Common myeloid progenitor, CD34-positive (primary cell): ENCODE results near the gene ZBTB7C.
"Not testable (repeated sequence)": the region's sequence is repeated elsewhere in the genome, so short reads cannot be mapped to it uniquely, and the experiment has no call there.

Source experiments
- CTCF ChIA-PET: fragments of 350-600 bp; sonication (Branson Sonifier 250); formaldehyde crosslinking; loops from one replicate; lab custom pipeline; 2021; ENCODE audit warnings: antibody characterized with exemption; lab: Charles Lee
- POLR2A ChIA-PET: fragments of 350-600 bp; sonication (Branson Sonifier 250); formaldehyde crosslinking; loops from one replicate; lab custom pipeline; 2021; ENCODE audit warnings: antibody characterized with exemption; lab: Charles Lee
- DNase-seq, 3 donors: peaks; one replicate each; pipeline versions ENCODE4 v3.0.0 to v3.0.0-alpha.2; 2013
- H3K27ac ChIP-seq, 2 experiments: 1 replicate in 1 of 2; 2 replicates in 1 of 2; pipeline ENCODE4 v1.7.0; 2013; ENCODE audit warnings: inconsistent platforms in 2 of 2, low read length in 2 of 2, mild to moderate bottlenecking in 2 of 2, low read depth in 1 of 2, moderate library complexity in 1 of 2; ENCODE audit not compliant: severe bottlenecking in 2 of 2, insufficient read depth in 1 of 2, poor library complexity in 1 of 2
- H3K27me3 ChIP-seq, 5 experiments: replicated peaks in 2 of 5; 1 replicate in 3 of 5; 2 replicates in 2 of 5; pipeline versions ENCODE4 v1.6.1 to v1.7.0; 2013; ENCODE audit warnings: low read length in 4 of 5, mild to moderate bottlenecking in 2 of 5, moderate library complexity in 2 of 5, inconsistent platforms in 1 of 5; ENCODE audit not compliant: insufficient read depth in 5 of 5, control insufficient read depth in 4 of 5
- H3K36me3 ChIP-seq, 4 experiments: 1 replicate in 2 of 4; 2 replicates in 2 of 4; pipeline versions ENCODE4 v1.6.1 to v1.7.0; 2013; ENCODE audit warnings: low read length in 3 of 4, control low read depth in 1 of 4, mild to moderate bottlenecking in 1 of 4; ENCODE audit not compliant: control insufficient read depth in 4 of 4, insufficient read depth in 4 of 4
- H3K4me1 ChIP-seq, 4 experiments: 1 replicate in 3 of 4; 2 replicates in 1 of 4; pipeline versions ENCODE4 v1.6.1 to v1.7.1; 2013; ENCODE audit warnings: low read length in 3 of 4, mild to moderate bottlenecking in 3 of 4, control low read depth in 1 of 4, inconsistent platforms in 1 of 4, moderate library complexity in 1 of 4; ENCODE audit not compliant: control insufficient read depth in 4 of 4, insufficient read depth in 4 of 4; ENCODE audit errors: control extremely low read depth in 1 of 4
- H3K4me3 ChIP-seq, 7 experiments: 1 replicate in 4 of 7; 2 replicates in 3 of 7; pipeline versions ENCODE4 v1.5.1 to v1.7.0; 2013; ENCODE audit warnings: mild to moderate bottlenecking in 7 of 7, low read length in 6 of 7, moderate library complexity in 6 of 7, inconsistent platforms in 2 of 7, low read depth in 2 of 7, control low read depth in 1 of 7; ENCODE audit not compliant: insufficient read depth in 4 of 7, control insufficient read depth in 1 of 7; ENCODE audit errors: extremely low read depth in 1 of 7
- H3K9me3 ChIP-seq, 5 experiments: 1 replicate in 4 of 5; 2 replicates in 1 of 5; pipeline versions ENCODE4 v1.6.1 to v1.7.1; 2013; ENCODE audit warnings: low read length in 4 of 5, mild to moderate bottlenecking in 2 of 5, inconsistent platforms in 1 of 5, low read depth in 1 of 5, moderate library complexity in 1 of 5; ENCODE audit not compliant: control insufficient read depth in 4 of 5, insufficient read depth in 2 of 5; ENCODE audit errors: control extremely low read depth in 1 of 5
- WGBS: methylation state at CpG from one replicate; pipeline ENCODE4 v1.1.5; 2013; ENCODE audit not compliant: insufficient coverage; 5-methylcytosine and 5-hydroxymethylcytosine counted together

Gene ZBTB7C

DNA sequence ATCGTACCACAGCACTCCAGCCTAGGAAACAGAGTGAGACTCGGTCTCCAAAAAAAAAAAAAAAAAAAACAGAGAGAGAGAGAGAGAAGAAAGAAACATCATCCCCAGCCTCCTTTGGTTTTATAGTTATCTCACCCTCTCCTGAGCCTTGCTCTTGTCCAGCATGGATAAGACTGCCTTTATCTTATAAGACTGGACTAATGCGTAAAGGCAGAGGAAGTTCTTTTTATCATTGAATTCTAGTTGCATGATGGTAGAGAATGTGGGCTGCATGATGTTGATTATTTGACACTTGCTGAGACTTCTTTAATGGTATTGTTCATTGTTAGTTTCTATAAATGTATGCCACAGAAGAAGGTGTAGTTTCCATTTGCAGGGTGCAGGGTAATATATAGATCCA lies 124.4 kb downstream of the ZBTB7C start:
- POLR2A ChIA-PET = no interaction called here
- Histone ChIP-seq H3K36me3 (no peaks in the 10 kb centered on the region), H3K4me3 (no peak overlapping the region), H3K27ac (no peak overlapping the region), H3K9me3 (peaks cover 0 to 9% (median 0%) of the 10 kb centered on the region in 5 experiments), H3K4me1 (no peaks in the 10 kb centered on the region), H3K27me3 (peaks cover 0 to 4% (median 0%) of the 10 kb centered on the region in 5 experiments)
- WGBS = no CpG with 5 or more reads among the region's 3 CpGs
- peak in 1 of 3 donors; percentile 1 for DNase-seq
- CTCF ChIA-PET = no interaction called here

DNA sequence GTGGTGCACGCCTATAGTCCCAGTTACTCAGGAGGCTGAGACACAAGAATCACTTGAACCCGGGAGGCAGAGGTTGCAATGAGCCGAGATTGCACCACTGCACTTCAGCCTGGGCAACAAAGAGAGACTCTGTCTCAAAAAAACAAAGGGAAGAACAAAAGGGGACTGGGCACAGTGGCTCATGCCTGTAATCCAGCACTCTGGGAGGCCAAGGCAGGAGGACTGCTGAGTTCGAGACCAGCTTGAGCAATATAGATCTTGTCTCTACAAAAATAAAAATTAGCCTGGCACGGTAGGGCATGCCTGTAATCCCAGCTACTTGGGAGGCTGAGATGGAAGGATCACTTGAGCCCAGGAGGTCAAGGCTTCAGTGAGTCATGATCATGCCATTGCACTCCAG lies 125.2 kb downstream of the ZBTB7C start:
- H3K4me1 ChIP-seq, H3K4me3 ChIP-seq, POLR2A ChIA-PET, H3K36me3 ChIP-seq, H3K27me3 ChIP-seq, H3K27ac ChIP-seq, CTCF ChIA-PET, H3K9me3 ChIP-seq, DNase-seq: not testable (repeated sequence)
- 91% methylated on average over 4 of the region's 5 CpGs for WGBS

DNA sequence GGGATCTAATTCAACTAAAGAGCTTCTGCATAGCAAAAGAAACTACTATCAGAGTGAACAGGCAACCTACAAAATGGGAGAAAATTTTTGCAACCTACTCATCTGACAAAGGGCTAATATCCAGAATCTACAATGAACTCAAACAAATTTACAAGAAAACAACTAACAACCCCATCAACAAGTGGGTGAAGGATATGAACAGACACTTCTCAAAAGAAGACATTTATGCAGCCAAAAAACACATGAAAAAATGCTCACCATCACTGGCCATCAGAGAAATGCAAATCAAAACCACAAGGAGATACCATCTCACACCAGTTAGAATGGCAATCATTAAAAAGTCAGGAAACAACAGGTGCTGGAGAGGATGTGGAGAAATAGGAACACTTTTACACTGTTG lies 127.7 kb downstream of the ZBTB7C start:
- CTCF ChIA-PET, H3K4me1 ChIP-seq, H3K4me3 ChIP-seq, POLR2A ChIA-PET, H3K36me3 ChIP-seq, DNase-seq, H3K27me3 ChIP-seq, H3K27ac ChIP-seq: not testable (repeated sequence)
- H3K9me3 ChIP-seq = peaks cover 0 to 11% (median 0%) of the 10 kb centered on the region in 5 experiments

DNA sequence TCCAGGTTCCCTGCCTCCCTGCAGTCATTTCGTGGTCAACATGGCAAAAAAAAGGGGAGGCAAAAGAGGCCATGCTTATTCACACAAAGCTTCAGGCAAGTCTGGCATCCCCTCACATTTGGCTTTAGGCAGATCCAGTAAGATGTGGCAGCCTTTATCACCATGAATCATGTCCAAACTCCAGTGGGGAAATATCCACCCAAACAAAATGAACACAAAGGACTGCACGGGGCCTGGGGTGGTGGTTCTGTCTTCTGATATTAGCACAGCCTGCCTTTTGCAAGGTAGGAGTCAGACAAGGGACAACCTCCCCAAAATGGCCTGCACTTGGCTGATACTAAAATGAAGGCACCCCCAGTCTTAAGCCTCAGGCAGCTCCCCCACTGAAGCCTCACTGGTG lies 129.9 kb downstream of the ZBTB7C start:
- no peak for DNase-seq
- no peak overlapping the region for H3K4me3 ChIP-seq
- ChIA-PET POLR2A (no interaction called here), CTCF (no interaction called here)
- no peaks in the 10 kb centered on the region for H3K4me1 ChIP-seq
- no CpG with 5 or more reads among the region's 2 CpGs for WGBS
- no peaks in the 10 kb centered on the region for H3K36me3 ChIP-seq
- H3K27ac ChIP-seq = no peak overlapping the region
- peaks cover 0 to 7% (median 0%) of the 10 kb centered on the region in 5 experiments for H3K9me3 ChIP-seq
- H3K27me3 ChIP-seq = peaks cover 0 to 4% (median 0%) of the 10 kb centered on the region in 5 experiments

DNA sequence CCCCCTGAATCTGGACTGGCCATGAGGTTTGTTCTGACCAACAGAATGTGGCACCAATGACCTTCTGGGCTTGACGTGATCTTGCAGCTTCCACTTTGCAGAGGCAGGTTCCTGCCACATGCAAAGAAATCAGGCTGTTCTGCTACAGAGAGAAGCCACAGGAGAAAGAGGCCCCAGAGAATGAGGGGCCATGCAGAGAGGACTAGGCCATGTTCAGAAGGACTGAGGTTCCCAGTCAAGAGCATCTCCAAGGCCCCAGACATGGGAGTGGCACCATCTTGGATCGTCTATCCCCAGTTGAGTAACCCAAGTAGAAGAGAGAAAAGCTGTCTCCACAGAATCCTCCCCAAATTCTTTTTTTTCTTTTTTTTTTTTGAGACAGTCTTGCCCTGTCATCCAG lies 131.1 kb downstream of the ZBTB7C start:
- ChIA-PET CTCF (no interaction called here), POLR2A (interaction anchor here (0.7 kb wide), 1 partner anchor 84 kb away, joined by 5 read pairs; no protein-coding TSS in a partner anchor)
- Histone ChIP-seq H3K9me3 (peaks cover 0 to 7% (median 0%) of the 10 kb centered on the region in 5 experiments), H3K27me3 (peaks cover 0 to 4% (median 2%) of the 10 kb centered on the region in 5 experiments), H3K4me1 (no peaks in the 10 kb centered on the region), H3K36me3 (no peaks in the 10 kb centered on the region), H3K27ac (no peak overlapping the region), H3K4me3 (no peak overlapping the region)
- 100% methylated on average over 1 of the region's 2 CpGs for WGBS
- no peak for DNase-seq

DNA sequence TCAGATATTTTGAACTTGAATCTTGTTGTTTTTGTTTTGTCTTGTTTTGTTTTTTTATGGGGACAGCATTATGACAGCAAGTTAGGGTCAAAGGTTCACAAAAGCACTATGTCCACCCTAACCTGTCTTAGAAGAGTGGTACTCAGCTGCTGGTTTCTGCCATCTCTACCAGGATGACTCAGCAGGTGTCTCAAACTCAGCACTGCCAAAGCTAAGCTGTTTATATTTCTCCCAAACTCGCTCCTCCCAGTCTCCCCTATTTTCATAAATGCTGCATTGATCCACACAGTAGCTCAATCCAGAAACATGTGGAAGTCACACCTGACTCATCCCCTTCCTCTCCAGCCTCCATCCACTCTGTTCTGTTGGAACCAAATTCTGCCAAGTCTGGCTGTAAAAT lies 134.9 kb downstream of the ZBTB7C start:
- 73% methylated on average over 1 of the region's 1 CpG for WGBS

DNA sequence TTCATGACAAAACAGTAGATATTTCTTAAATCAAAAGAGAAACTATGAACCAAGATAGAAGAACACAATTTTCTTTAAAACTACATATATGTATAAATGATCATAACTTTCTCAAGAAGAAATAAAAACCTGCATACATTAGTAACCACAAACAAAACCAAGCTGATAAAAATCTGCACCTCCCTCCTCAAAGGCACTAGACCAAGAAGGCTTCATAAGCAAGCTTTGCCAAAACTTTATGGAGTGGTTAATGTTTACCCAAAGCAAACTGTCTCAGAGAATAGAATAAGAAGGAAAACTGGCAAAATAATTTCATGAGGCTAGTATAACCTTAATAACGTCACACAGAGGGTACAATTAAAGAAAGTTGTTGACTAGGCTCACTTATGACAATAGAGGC lies 138.3 kb downstream of the ZBTB7C start:
- Histone ChIP-seq H3K9me3 (peaks cover 0 to 4% (median 0%) of the 10 kb centered on the region in 5 experiments), H3K36me3 (no peaks in the 10 kb centered on the region), H3K4me1 (no peaks in the 10 kb centered on the region), H3K27me3 (peaks cover 0 to 7% (median 5%) of the 10 kb centered on the region in 5 experiments), H3K4me3 (no peak overlapping the region), H3K27ac (no peak overlapping the region)
- DNase-seq = no peak
- ChIA-PET POLR2A (no interaction called here), CTCF (no interaction called here)
- WGBS = no CpG with 5 or more reads among the region's 1 CpG

More for the DNA sequence above, 134.9 kb downstream of the ZBTB7C start:
- Histone ChIP-seq H3K27ac (no peak overlapping the region), H3K4me3 (no peak overlapping the region), H3K36me3 (no peaks in the 10 kb centered on the region), H3K27me3 (peaks cover 0 to 8% (median 3%) of the 10 kb centered on the region in 5 experiments), H3K4me1 (no peaks in the 10 kb centered on the region), H3K9me3 (peaks cover 0 to 6% (median 0%) of the 10 kb centered on the region in 5 experiments)
- CTCF ChIA-PET = no interaction called here
- no peak for DNase-seq
- POLR2A ChIA-PET = no interaction called here
